HS-5 (cell line): ENCODE results near the gene DCP1B.

ENCODE experiments used
- DNase-seq: peaks from one replicate; pipeline ENCODE4 v3.0.0-alpha.2; 2012; ENCODE audit warnings: low read depth

Gene DCP1B

DNA sequence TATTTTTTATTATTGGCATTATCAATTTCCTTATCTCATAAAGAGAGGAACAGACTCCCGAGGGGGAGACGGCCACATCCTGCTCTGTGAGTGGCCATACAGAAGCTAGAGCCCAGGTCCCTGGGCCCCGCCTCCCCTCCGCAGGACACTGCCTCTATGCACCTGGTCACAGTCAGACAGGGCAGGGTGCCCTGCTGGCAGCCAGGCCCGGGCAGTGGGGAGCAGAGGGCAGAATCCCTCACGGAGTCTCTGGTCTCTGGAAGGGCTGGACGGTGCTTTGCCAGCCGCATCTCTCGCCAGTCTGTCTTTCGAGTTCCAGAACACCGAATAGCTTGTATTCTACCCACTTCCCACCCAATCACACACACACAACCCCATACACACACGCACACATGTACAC is 69.4 kb downstream of the DCP1B start:
- no peak for DNase-seq

DNA sequence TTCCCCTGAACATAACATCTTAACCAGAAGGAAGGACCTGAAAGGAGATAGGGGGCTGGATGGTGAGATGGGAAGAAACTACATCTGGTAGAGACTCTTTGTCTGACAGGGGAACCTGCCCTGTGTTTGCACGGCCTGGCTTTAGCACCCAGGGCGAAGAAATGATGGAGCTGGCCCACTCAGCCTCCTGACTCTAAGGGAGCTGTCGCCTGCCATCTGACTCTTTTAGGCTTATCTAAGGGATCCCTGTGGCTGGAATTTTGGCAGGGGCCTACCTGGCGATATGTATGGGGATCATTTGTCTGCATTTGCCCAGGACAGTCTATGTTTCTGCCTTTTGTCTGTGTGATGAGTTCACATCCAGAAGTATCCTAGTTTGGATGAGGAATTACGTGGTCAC is 70.2 kb downstream of the DCP1B start:
- DNase-seq, result no peak

DNA sequence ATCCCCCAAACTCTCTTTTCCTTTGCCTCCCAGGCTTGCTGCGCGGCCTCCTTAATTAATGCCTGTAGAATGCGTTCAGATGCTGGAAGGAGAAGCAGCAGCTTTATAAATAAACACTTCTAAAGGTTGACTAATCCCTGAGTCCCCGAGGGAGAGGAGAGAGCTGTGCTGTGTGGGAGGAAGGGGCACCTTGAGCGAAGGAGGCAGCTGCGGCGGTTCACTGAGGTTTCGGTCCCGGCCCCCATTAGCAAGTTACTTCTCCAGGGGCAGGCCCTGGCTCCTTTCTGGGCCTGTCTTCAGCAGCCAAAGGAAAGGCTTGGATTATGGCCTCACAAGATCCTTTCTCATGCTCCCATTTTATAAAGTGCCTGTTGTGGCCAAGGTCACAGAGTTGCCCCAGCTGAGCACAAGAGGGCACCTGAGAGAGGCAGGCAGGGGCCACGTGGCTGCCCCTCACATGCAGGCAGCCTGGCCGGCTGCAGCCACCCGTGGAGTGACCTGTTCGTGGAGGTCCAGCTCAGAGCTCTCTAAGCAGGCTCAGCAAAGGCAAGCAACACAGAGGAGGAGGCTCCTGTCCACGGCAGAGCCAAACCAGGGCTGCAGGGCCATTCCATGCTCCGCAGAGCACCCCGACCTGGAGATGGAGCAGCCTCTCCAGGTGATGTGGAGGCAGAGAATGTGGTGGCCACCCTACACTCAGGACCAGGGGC is 70.8 kb downstream of the DCP1B start:
- no peak for DNase-seq

DNA sequence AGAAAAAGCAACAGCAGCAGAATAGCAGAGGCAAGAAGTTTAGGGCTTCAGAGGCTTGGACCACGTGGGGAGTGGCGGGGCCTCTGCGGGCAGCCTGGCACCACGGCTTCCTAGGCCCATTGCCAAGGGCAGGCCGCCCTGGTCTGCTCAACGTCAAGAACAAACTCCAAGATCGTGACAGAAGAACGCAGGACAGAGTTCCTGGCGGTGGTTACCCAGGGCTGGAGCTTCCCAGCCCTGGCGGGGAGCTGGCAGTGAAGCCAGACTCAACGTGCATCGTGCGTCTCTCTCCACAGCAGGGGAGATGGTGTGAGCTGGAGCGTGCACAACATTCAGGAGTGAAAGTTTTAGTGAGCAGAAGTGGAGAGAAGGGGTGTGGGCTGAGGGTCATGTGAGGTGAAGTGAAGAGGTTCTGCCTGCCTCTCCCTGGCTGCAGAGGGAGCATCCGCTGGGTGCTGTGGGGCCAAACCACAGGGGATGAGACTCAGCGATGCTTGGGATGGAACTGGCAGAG is 71.9 kb downstream of the DCP1B start:
- no peak for DNase-seq

DNA sequence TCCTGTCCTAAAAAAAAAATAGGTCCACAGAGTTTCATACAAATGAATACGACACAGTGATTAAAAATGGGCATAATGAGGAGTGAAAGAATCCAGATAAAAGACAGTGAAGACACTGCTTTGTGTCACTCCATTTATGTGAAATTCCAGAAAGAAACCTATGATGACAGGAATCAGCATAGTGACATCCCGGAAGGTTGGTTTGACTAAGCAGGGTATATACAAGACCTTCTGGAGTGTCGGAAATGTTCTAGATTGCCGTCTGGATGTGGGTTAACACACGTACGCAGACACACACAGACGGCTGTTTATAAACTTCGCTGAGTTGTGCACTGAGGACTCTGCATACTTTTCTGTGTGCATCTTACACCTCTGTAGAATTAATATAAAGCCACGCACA is 72.6 kb downstream of the DCP1B start:
- DNase-seq, result no peak

DNA sequence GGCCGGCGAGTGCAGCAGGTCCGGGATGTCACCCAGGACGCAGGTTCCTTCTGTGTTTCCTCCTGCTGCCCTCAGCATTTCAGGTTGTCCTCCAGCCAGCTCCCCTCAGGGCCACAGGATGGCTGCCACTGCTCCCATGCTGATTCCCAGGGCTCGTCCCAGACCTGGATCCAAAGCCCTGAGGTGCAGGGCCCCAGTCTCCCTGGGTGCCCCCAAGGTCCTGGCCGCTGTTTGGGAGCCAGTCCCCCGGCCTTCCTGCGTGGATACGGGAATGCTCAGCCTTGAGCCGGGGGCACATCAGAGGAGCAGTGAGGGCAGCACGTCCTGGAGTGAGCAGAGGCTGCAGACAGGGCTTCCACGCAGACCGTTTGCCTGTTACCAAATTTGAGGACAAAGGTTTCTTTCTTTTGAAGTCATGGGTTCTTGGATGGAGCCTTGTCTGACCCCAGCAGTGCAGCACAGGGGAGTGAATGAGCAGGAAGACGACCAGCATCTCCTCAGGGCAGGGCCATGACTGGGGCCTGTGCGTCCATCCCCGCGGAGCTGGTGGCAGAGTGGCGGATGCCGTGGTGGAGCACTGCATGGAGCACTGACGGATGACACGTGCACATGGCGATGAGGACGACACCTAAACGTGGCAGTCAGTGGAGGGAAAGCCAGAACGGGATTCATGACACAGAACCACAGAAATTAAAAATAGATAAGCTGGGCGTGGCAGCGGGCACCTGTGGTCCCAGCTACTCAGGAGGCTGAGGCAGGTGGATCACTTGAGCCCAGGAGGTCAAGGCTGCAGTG is 73.3 kb downstream of the DCP1B start:
- DNase-seq, result no peak

DNA sequence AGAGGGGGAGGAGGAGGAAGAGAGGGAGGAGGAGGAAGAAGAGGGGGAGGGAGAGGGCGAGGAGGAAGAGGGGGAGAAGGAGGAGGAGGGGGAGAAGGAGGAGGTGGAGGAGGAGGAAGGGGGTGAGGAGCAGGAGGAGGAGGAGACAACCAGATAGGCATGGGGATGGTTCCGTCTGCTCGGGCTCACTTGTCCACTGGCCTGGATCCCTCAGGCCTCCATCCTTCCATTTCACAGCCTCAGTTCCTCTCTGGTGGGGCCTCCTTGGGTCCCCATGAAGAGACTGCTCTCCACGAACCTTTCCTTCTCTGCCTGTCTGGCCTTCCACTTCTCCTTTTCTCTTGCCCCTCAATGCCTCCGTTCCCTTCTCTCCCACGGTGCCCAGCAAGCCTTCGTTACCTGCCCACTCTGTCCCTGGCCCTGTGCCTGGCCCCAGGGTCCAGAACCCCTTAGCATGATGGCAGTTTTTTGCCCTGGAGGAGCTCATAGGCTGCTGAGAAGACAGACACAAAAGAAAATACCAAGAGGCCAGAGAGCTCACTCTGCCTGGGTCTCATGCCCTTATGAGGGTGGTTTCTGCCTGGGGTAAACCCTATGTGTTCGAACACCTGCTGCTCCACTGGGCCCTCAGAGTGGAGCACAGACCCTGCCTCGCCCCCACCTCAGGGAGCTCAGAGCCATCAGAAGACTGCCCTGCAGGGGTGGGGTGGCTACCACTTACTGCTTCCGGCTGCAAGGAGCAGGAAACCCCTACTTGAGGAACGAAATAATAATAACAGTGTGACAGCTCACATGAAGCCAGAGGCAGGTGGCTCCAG is 74.1 kb downstream of the DCP1B start:
- DNase-seq, result no peak

DNA sequence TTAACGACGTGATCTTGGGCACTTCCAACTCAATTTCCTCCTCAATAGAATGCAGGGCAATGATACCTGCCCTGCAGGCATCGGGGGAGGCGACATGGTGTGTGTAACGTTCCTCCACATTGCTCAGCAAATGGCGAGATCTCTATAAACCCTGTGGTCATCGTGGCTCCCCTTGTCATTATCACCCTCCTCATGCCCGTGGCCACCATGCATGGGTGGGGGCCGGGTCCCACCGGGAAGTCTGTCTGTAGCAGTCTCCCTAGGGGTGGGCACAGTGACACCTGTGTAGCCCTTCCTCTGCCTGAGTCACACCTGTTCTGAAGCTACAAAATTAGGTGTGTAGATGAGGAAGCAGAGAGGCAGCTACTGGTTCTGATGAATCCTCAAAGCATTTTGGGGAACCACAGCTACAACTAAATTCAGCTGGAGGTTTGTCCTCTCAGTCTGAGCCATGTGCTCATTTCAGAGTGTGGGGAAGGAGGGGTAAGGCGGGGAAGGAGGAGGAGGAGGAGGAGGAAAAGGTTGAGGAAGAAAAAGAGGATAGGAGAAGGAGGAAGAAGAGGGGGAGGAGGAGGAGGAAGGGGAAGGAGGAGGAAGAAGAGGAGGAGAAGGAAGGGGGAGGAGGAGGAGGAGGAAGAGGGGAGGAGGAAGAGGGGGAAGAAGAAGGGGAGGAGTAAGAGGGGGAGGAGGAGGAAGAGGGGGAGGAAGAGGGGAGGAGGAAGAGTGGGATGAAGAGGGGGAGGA is 74.8 kb downstream of the DCP1B start:
- DNase-seq, result no peak

DNA sequence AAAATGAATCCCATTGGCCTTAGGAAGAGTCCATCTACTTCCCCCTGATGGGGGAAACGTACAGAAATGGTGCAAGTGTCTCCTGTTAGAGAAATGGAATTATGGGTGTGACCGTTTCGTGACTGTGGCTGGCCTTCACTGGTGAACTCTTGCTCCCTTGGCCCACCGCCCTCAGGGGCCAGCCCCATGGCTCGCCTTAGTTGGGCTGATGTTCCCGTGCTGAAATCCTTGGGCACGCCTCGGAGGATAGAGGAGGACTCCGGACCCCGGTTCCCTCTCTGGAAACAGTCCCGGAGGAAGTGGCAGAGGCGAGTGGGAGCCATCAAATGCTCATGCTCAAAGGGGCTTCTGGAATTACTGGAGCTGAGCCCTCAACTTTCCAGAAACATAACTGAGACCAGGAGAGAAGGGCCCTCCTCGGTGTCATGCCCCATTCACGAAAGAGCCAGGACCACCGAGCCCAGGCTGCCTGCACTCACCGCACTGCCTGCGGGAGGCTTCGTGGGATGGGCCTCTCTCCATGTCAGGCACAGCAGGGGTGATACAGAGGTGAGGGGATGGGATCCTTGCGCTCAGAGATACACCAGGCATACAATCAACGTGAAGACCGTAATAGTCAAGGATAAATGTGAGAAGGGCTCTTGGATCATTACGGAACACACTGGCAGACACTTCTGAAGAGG is 75.7 kb downstream of the DCP1B start:
- DNase-seq, result no peak

DNA sequence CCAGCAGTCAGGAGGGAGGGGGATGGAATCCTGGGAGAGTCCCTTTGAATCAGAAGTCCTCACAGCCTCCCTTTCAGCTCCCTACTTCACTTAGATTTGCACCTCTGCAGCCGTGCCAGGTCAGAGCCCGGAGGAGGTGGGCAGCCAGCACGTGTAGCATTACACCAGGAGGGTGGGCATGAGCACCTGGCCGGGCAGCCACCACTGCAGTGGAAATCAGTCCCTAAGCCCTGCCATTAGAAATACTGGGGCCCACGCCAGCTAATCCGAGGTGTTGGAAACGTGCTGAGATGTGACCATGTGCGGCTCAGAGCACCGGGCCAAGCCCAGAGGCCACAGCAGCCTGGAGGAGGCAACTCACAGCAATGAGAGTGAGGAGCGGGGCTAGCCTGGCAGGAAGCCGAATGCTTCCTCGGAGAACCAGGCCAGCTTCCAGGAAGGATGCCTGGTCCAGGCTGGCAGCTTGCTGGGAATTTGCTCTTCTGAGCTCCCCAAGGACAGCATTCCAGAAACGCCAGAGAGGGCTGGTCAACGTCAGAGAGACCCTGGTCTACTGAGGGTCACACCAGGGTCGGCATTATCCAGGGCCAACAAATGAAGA is 76.4 kb downstream of the DCP1B start:
- no peak for DNase-seq

DNA sequence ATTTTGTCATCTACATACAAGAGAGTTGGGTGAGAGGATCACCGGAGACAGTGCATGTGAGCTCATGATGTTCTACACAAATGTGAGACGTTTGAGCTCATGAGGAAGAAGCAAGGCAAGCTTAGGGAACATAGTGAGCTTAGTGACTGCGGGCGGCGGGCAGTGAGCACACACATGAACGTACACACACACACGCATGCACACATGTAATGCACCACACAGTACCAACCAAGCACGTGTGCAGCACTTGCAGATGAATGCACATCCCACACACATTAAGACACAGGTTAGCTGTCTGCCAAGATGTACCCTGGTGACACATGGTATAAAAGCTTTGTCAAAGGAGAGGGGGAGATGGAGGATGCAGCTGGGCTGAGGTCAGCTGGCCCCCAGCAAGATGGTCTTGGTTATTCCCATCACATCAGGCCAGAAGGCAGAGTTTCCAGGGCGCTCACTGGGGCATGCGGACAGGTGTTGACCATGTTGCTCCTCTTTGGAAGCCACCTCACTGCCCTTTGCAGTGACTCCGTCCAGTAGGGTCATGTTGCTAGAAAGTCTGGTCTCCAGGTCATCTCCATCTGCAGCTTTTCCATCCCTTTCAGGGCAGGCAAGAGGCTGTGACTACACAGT is 77.1 kb downstream of the DCP1B start:
- no peak for DNase-seq

DNA sequence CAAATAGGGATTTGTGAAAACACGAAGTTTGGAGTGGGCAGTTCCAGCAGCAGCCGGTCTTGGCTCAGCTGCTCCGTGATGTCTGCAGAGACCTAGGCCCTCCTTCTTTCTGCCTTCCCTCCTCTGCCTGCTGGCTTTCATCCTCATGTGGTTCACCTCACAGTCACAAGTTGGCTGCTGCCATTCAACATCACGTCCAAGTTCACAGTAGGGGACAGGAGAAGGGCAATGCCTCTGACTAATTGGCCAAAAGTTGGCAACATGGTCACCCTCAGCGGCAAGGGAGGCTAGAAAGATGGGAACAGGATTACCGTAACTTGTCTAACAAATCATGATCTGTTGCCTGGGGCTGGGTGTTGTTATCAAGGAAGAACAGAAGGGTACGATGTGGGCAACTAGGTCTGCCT is 78.0 kb downstream of the DCP1B start:
- no peak for DNase-seq

DNA sequence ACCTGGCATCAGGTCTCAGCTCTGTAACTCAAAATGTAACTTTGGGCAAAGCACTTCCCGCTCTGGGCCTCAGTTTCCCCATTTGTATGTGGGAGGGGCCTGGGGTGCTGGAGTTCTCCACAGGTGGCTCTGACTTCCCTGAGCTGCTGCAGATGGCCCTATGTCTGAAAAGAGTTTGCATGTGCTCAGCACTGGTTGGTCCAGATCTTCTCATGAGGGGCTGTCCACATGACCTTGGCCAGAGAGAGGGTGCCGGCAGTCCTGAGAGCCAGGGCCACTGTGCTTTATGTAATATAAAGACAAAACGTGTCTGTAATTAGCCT is 78.6 kb downstream of the DCP1B start:
- no peak for DNase-seq

DNA sequence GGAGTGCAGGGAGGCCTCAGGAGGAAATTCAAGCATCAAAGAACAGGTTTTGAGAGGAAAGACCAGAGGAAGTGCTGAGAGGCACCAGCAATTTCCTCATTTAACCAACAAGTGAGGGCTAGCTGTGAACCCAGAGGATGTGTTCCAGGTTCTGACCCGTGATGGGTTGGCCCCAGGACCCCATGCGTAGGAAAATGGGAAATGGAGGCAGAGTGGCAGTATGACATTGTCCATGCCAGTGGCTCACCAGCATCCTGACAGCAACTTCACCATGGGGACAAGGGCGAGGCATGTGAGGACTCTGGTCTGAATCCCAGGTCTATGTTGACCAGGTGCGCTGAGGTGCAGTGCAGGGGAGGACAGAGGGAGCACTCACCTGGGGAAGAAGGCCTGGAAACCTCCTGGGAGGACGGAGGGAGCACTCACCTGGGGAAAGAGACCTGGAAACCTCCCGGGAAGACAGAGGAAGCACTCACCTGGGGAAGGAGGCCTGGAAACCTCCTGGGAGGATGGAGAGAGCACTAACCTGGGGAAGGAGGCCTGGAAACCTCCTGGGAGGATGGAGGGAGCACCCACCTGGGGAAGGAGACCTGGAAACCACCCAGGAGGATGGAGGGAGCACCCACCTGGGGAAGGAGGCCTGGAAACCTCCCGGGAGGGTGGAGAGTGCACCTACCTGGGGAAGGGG is 79.1 kb downstream of the DCP1B start:
- DNase-seq, result no peak

DNA sequence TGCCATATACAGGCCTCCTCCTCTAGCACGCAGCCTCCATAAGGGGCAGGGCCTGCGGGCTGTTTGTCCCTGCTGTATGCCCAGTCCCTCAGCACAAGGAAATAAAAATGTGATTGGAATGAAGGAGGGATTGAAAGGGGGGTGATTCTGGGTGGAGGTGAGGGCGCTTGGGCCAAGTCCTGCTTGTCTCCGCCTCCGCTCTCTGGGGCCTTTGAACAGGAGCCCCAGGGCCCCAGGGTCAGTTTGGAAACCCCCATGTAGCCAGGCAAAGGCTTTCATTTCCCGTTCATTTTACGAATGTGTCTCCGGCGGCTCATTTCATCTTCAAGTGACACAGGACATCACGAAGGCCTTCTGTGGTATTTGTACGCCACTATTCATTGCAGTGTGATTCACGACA is 81.3 kb downstream of the DCP1B start:
- DNase-seq, result no peak

DNA sequence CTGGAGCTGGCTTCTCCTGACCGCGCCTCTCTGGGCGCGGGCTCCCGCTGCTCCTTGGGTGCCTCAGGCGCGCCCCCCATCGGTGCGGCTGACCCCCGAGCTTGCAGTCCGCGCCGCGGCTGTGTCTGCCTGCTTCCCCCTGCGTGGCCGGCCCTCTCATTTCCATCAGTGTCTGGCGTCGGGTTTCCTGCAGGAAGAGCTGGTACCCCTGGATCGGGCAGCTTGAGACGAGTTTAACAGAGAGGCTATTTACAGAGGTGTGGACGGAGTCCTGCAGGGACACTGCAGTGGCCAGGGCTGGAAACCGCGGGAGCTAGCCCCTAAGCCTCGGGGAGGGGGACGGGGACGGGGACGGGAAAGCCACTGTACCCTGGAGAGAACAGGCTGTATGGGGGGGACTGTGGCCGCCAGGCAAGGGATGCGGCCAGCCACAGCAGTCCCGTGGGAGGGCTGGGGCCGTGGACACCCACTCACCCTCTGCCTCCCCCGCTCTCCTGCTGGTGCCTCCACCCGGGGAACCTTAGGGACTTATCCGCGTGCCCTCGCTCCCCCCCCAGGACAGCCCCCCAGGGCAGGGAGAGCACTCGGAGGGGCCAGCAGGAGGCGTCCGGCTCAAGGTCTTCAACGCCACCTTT is 82.1 kb downstream of the DCP1B start:
- DNase-seq, result no peak

DNA sequence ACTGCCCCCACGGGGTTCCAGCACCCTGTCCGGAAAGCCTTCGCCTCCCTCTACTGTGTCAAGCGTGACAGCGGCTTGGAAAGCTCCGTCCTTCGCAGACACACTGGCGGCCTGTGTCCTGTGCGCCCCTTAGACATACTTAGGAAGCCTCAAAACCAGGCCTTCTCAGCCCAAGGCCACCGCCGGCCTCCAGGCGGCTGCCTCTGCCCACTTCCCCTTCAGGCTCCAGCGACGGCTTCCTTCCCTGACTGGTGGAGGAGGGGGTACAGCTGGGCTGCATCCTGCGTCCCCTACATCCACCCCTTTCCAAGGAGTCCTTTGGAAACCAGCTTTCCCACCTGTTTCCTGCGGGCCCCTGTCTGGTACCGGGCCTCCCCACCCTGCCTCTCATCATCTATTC is 83.3 kb downstream of the DCP1B start:
- DNase-seq, result no peak

DNA sequence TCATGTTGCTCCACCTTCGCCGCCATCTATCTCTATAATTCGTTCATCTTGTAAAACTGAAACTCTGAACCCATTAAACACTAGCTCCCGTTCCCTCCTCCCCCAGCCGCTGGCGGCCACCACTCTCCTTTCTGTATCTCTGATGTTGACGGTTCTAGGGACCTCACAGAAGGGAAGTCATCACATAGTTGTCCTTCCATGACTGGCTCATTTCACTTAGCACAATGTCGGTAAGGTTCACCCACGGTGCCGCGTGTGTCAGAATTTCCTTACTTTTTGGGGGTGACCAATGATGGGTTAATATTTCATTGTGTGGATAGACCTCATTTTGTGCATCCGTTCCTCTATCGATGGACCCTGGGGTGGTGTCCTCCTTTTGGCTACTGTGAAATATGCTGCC is 83.8 kb downstream of the DCP1B start:
- DNase-seq, result no peak

DNA sequence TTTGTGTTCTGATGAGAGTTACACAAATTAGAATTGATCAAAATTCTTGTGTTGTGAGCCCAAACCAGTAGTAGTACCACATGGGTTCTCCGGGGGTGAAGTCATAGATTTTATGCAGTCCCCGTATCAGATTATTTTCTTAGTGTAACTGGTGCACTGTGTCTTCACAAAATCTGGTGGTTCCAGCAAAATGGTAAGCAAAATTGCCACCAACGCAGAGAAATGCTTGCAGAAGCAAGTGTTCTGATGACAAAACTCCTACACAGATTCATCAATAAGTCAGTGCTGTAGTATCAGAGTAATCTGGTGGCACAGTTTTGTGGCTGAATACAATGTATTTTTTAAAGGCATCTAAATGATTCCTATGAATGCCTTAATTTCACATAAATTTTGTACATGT is 84.5 kb downstream of the DCP1B start:
- DNase-seq, result no peak

DNA sequence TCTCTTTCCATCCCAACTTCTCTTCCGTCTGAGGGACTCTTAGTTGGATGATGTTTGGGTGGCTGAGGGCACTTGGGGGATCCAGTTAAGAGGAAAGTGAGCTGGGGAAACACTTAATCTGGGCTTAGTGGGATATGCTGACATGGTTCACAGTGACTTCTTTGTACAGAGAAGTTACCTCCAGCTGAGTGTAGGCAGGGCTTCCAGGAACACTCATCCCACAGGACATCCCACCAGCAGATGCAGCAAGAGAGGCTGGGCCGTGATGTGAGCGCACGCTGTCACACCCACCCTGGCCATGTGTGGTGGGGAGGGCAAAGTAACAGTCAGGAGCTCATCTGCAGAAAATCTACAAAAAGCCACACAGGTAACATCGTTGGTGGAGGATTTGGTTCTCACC is 85.0 kb downstream of the DCP1B start:
- DNase-seq, result no peak
